ENCODE measurements around the gene HDAC11.

- TF ChIP-seq REST (IDR thresholded peaks at IDR 0.05; ENCODE audit: low read depth) (no peak), USF1 (IDR thresholded peaks at IDR 0.05) (no peak), TAF1 (IDR thresholded peaks at IDR 0.05; ENCODE audit: low read depth) (no peak), TEAD4 (IDR thresholded peaks at IDR 0.05) (no peak), YY1 (IDR thresholded peaks at IDR 0.05; ENCODE audit: low read depth) (no peak), CREB1 (IDR thresholded peaks at IDR 0.05; ENCODE audit: low read depth) (no peak)
Observed at GRCh38 chr3:13544951-13545651, 65.0 kb downstream of the HDAC11 start.
